OCI-LY3 (cell line): ENCODE results near the gene SP100.
A peak's percentile ranks its signal among the peaks of the same experiment; 100 is the strongest.

Experiments
- H2AFZ ChIP-seq: fragments of 200-600, 300-600 bp; shearing (Covaris generic); 2 replicates; pipeline ENCODE4 v1.6.0; 2014; ENCODE audit warnings: antibody characterized with exemption, low read depth, low read length
- H3K27ac ChIP-seq: fragments of 200-600, 300-600 bp; sonication (generic); 2 replicates; pipeline ENCODE4 v1.5.1; 2014; ENCODE audit warnings: mild to moderate bottlenecking, low read length, moderate library complexity, mixed read lengths
- H3K27me3 ChIP-seq: fragments of 200-600, 300-600 bp; sonication (generic); 2 replicates; pipeline ENCODE4 v1.6.1; 2014; ENCODE audit warnings: low read depth, low read length, mixed read lengths
- H3K36me3 ChIP-seq: fragments of 200-600, 300-600 bp; sonication (generic); replicated peaks from 2 replicates; pipeline ENCODE3; 2014; ENCODE audit warnings: low read depth, low read length, mixed read lengths
- H3K4me1 ChIP-seq: fragments of 300-600, 200-600 bp; sonication (generic); 2 replicates; pipeline ENCODE4 v1.6.1; 2014; ENCODE audit warnings: low read length, mixed read lengths
- H3K4me2 ChIP-seq: fragments of 200-600, 300-600 bp; sonication (generic); 2 replicates; pipeline ENCODE4 v1.6.1; 2014; ENCODE audit warnings: low read length, mixed read lengths
- H3K4me3 ChIP-seq: fragments of 300-600, 200-600 bp; sonication (generic); 2 replicates; pipeline ENCODE4 v1.5.1; 2014; ENCODE audit warnings: antibody characterized with exemption, mild to moderate bottlenecking, low read length, moderate library complexity
- H3K79me2 ChIP-seq: fragments of 300-600, 200-600 bp; shearing (Covaris generic); 2 replicates; pipeline ENCODE4 v1.6.1; 2014; ENCODE audit warnings: mild to moderate bottlenecking, low read length, mixed read lengths
- H3K9ac ChIP-seq: fragments of 300-600, 200-600 bp; shearing (Covaris generic); 2 replicates; pipeline ENCODE4 v1.6.0; 2014; ENCODE audit warnings: mild to moderate bottlenecking, low read length, moderate library complexity
- H3K9me3 ChIP-seq: fragments of 200-600, 300-600 bp; shearing (Covaris generic); 2 replicates; pipeline ENCODE4 v1.6.1; 2014; ENCODE audit warnings: low read length, mixed read lengths; ENCODE audit not compliant: insufficient read depth
- H4K20me1 ChIP-seq: fragments of 200-600, 300-600 bp; sonication (generic); 2 replicates; pipeline ENCODE4 v1.6.1; 2016; ENCODE audit warnings: low read length, mixed read lengths; ENCODE audit not compliant: insufficient read depth
- EZH2phosphoT487 ChIP-seq: fragments of 200-600 bp; shearing (Covaris generic); IDR thresholded peaks from 2 replicates; pipeline ENCODE4 v1.6.1; 2018; ENCODE audit warnings: antibody characterized with exemption, mixed run types, low read depth
- TF ChIP-seq, protein P1 (sequence below): fragments of 200-600, 300-600 bp; sonication (generic); IDR thresholded peaks from 2 replicates; pipeline ENCODE4 v1.5.1; 2014; ENCODE audit warnings: antibody characterized with exemption, low read length, low read depth

SP100 gene

DNA sequence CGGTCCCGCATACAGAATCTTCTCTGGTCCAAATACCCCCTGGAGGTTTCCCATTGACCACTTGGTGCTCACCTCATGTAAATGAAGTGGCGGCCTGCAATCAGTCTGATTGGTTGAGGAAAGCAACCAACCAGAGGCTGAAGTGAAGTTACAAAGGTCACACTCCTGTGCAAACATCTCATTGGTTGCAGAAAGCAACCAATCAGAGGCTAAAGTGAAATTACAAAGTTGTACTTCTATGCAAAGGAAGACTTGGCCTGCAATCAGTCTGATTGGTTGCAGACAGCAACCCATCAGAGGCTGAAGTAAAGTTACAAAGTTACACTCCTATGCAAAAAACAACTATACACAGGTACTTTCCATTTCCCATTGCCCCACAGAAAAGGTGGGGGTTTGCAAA, 2.5 kb upstream of the SP100 start:
- H4K20me1 ChIP-seq, result peaks cover 9% of the 10 kb centered on the region; the same call in 1 of the 2 replicates
- H3K4me2 ChIP-seq, result no peak overlapping the region
- peaks cover 31% of the 10 kb centered on the region for H3K4me1 ChIP-seq

DNA sequence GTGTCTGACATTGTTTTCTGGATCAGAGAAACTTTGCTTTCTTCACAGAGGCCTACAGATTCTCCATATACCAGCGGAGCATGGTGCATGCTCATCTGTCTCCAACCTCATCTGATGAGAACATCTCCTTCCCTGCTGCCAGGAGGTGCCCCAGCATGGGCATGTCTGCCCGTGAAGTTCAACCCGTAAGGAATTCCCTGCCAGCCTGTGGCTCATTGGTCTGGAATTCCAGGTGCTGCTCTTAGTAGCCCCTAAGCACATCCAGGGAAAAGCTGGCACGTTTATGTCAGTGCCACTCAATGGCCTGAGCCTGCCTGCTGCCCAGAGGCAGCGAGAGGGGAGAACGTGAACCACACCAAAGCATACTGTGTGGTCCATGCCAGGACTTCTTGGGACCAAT, 1.7 kb upstream of the SP100 start:
- H3K27ac ChIP-seq, result no peak overlapping the region
- peaks cover 36% of the 10 kb centered on the region for H3K4me1 ChIP-seq
- TF ChIP-seq EZH2phosphoT487, result no peak
- TF ChIP-seq, protein P1, sequence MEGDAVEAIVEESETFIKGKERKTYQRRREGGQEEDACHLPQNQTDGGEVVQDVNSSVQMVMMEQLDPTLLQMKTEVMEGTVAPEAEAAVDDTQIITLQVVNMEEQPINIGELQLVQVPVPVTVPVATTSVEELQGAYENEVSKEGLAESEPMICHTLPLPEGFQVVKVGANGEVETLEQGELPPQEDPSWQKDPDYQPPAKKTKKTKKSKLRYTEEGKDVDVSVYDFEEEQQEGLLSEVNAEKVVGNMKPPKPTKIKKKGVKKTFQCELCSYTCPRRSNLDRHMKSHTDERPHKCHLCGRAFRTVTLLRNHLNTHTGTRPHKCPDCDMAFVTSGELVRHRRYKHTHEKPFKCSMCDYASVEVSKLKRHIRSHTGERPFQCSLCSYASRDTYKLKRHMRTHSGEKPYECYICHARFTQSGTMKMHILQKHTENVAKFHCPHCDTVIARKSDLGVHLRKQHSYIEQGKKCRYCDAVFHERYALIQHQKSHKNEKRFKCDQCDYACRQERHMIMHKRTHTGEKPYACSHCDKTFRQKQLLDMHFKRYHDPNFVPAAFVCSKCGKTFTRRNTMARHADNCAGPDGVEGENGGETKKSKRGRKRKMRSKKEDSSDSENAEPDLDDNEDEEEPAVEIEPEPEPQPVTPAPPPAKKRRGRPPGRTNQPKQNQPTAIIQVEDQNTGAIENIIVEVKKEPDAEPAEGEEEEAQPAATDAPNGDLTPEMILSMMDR, result no peak

More for the DNA sequence above, 2.5 kb upstream of the SP100 start:
- Histone ChIP-seq H3K27ac (no peak overlapping the region), H3K36me3 (peaks cover 3% of the 10 kb centered on the region), H3K9ac (no peak overlapping the region), H3K9me3 (no peaks in the 10 kb centered on the region), H3K4me3 (no peak overlapping the region), H2AFZ (no peak overlapping the region), H3K27me3 (no peaks in the 10 kb centered on the region), H3K79me2 (peaks cover 25% of the 10 kb centered on the region)
- no peak for TF ChIP-seq EZH2phosphoT487
- TF ChIP-seq, protein P1, result no peak

DNA sequence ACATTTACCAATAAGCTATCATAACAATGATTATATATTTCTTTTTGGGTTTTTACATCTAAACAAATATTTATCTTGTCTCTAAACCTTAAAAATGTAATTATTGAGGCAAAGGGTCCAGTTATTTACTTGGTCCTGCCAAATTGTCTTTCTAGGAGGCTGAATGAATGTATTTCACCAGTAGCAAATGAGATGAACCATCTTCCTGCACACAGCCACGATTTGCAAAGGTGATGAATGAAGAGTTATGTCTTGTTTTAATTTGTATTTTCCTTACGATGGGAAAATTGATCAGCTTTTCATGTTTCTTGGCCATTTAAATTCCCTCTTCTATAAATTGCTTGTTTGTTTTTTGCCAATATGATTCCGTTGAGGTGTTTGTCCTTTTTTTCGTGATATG, 1.4 kb downstream of the SP100 start:
- Histone ChIP-seq H3K9ac (peak overlapping the region; percentile 90), H3K9me3 (no peaks in the 10 kb centered on the region), H4K20me1 (peaks cover 40% of the 10 kb centered on the region), H3K27ac (0 out of 2 replicates have a peak overlapping the region, but pooled peaks have one; percentile 90), H3K27me3 (no peaks in the 10 kb centered on the region), H3K79me2 (peaks cover 63% of the 10 kb centered on the region), H2AFZ (no peak overlapping the region), H3K4me3 (peak overlapping the region; percentile 86), H3K4me1 (peaks cover 21% of the 10 kb centered on the region), H3K4me2 (peak overlapping the region; percentile 94), H3K36me3 (peaks cover 24% of the 10 kb centered on the region)
- no peak for TF ChIP-seq EZH2phosphoT487
- TF ChIP-seq, protein P1, result no peak

More for the DNA sequence above, 1.7 kb upstream of the SP100 start:
- Histone ChIP-seq H3K9me3 (no peaks in the 10 kb centered on the region), H3K9ac (no peak overlapping the region), H3K36me3 (peaks cover 11% of the 10 kb centered on the region), H3K27me3 (no peaks in the 10 kb centered on the region), H4K20me1 (peaks cover 17% of the 10 kb centered on the region; the same call in 1 of the 2 replicates), H3K79me2 (peaks cover 33% of the 10 kb centered on the region), H3K4me3 (no peak overlapping the region), H3K4me2 (no peak overlapping the region), H2AFZ (no peak overlapping the region)

DNA sequence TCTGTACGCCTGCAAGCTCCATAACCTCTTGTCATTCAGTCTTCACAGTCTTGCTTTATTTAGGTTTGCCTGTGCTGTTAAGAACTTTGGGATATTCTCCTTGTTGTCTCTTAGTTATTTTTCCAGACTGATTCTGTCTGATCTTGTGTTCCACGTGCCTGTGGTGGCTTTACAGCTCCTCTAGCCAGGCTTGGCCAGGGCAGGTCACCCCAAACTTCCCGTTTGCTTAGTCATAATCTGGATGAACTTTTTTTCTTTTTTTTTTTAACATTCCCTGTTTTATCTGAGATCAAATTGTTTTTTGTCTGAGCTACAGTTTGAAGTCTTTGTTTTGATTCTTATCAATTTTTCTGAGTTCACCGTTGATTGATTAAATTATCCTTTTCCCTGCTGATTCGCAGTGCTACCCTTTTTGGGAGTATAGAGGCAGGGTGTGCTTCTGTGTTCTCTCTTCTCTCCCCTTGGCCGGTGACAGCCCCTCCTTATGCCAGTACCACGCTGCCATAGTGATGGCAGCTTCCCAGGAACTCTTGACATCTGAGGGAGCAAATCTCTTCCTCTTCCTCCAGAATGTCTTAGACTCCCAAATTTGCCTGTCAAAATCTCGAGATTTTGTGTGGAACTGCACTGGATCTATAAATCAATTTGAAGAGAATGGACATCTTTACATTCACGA, 2.5 kb downstream of the SP100 start:
- peaks cover 73% of the 10 kb centered on the region for H3K79me2 ChIP-seq
- H2AFZ ChIP-seq, result no peak overlapping the region
- peak overlapping the region; percentile 90 for H3K9ac ChIP-seq
- TF ChIP-seq, protein P1, result no peak
- TF ChIP-seq EZH2phosphoT487, result no peak
- peak overlapping the region; percentile 86 for H3K4me3 ChIP-seq
- peaks cover 19% of the 10 kb centered on the region for H3K4me1 ChIP-seq
- no peak overlapping the region for H3K27ac ChIP-seq
- H3K9me3 ChIP-seq, result no peaks in the 10 kb centered on the region
- peak overlapping the region; percentile 94 for H3K4me2 ChIP-seq
- H3K27me3 ChIP-seq, result no peaks in the 10 kb centered on the region
- H3K36me3 ChIP-seq, result peaks cover 28% of the 10 kb centered on the region
- peaks cover 44% of the 10 kb centered on the region for H4K20me1 ChIP-seq
